Activated CD4-positive, alpha-beta T cell treated with anti-CD3 and anti-CD28 coated beads, Interleukin-10, Interleukin-2, amounts not matched to agents 100 ng/mL and 50 ng/mL, durations not matched to agents 16 hours and 8 hours (primary cell): Measurements from ENCODE around the gene ZBTB20.
A peak's percentile ranks its signal among the peaks of the same experiment; 100 is the strongest.

ENCODE experiments used
- DNase-seq: peaks from one replicate; pipeline ENCODE4 v3.0.0-alpha.2; 2020

The ZBTB20 gene

DNA sequence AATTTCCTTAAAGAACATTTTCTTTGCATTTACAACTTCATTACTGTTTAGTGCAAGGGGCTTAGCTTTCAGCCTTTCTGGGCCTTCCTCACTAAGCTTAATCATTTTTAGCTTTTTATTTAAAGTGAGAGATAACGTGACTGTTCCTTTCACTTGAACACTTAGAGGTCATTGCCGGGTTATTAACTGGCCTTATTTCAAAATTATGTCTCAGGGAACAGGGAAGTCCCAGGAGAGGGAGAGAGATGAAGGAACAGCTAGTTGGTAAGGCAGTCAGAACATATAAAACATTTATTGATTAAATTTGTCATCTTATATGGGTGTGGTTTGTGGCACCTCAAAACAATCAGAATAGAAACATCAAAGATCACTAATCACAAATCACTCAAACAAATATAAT, 584.5 kb downstream of the ZBTB20 start:
- no peak for DNase-seq

DNA sequence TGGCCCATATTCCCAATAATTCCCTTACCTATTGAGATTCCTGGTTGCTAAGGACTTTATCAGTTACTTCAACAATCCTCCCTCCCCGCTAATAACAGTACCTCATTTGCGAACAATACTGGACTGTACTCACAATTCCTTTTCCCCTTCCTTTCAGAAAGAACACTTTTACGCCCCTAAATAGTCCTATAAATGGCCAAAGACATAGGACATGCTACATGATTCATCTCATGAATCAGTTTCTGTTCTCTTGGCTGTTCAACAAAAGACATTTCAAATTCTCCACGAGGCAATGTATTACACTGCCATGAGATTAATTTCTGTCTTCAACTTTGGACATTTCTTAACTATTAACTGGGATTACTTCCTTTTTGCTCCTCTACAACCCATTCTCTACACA, 588.8 kb downstream of the ZBTB20 start:
- DNase-seq, result no peak

DNA sequence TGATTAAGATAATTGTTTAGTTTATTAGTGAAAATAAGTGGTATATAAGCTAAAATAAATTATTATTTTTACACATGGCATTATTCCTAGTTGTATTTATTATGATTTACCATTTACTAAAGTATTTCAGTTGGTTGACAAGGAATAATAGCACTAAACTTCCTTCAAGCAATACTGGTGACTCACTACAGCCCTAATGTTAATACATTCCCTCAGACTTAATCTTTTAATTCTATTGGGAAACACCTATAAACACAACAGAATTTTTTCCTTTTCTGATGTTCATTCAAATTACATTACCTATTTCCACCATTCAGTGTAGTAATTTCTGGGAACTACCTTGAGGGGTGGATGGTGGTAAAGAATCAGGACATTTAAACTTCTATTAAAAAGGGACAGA, 589.3 kb downstream of the ZBTB20 start:
- DNase-seq, result no peak

DNA sequence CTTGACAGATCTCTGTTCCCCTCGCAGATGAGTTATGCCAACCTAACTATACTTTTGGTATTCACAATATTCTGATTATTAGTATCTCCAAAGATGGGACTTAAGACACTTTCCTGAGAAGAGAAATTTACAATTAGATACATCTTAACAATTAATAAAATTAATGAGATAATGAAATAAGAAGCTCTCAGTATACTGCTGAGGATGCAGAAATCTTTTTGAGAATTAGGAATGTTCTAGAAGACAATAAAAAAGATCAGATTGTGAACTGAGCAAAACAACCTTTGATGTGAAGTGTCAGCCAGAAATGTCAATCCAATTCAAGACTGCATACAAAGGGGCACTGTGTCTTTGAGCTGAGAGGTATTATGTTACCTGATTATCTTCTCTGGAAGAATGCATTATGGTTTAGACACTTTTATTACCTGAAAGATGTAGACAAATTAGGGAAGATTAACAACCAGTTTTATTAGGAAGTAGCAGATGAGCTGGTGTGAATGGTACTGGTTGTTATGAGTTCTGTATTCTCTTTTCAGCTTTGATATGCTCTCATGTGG, 590.4 kb downstream of the ZBTB20 start:
- no peak for DNase-seq

- DNase-seq, result no peak
Observed at GRCh38 chr3:114554731-114555130, 592.4 kb downstream of the ZBTB20 start.

DNA sequence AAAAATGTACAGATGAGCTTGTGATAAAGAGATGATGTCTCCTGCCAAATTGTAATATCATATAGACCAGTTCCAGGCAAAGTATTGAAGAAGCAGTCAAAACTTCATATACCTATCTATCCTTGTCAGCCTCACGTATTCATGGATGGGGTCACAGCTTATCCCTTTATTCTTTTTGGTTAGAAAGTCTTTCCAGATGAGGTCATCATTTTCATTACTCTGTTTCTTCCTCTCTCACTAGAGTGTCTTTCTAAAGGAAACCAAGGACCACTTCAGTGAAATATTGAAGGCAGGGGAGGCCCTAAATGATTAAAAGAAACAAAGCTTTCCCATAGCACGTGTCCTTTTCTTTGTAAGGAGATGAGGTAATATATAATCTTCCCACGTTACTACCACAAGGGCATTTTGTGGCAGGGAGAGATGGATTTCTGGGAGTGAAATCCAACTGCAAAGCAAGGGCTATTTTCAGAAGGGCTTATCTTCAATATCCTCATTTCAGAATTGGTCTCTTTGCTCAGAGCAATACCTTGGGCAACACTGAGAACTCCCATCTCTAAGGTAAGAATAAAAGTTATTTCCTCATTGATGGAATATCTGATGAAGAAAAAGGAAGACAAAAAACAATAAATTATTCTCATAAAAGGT, 593.0 kb downstream of the ZBTB20 start:
- no peak for DNase-seq

DNA sequence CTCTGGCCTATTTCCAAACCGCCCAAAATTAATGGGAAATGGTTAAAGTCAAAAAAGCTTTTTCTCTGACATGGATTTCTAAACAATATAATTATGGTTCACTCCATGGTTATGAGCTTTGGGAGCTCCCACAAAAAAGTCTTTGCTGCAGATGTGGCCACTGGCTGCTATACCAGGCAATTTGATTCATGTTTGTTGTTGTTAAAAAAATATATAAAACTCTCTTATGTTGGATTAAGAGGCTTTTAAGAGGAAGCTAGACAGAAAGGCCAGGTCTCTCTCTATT, 594.6 kb downstream of the ZBTB20 start:
- DNase-seq, result no peak

DNA sequence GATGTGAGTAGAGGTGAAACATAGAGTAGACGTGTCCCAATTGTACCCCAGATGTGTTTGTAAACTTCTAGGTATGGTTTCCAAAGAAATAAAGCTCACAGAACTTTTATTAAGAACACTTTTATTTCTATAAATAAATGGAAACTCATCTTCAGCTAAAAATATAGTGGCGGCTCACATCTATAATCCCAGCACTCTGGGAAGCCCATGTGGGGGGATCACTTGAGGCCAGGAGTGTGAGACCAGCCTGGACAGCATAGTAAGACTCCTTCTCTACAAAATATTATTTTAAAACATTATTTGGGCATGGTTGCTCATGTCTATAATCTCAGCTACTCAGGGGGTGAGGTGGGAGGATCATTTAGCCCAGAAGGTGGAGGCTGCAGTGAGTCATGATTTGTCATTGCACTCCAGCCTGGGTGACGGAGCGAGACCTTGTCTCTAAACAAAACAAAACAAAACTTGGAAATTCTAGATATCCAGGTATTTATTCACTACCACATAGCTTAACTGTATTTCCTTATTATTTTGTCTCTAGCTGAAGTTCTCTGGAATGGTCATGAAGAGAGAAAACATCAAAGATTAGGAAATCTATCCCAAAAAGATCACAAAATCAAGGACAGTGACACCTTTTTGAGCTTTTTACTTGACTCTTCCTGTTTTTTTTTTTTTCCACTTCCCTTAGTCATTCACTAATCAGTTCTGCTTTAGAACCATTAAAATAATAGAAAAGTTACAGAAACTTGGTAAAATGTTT, 595.1 kb downstream of the ZBTB20 start:
- DNase-seq, result no peak

GRCh38 chr3:114550165-114550564, 596.9 kb downstream of the ZBTB20 start:
- no peak for DNase-seq

GRCh38 chr3:114545193-114545592, 601.9 kb downstream of the ZBTB20 start:
- no peak for DNase-seq

- DNase-seq, result no peak
Observed at GRCh38 chr3:114542359-114542758, 604.7 kb downstream of the ZBTB20 start.

DNA sequence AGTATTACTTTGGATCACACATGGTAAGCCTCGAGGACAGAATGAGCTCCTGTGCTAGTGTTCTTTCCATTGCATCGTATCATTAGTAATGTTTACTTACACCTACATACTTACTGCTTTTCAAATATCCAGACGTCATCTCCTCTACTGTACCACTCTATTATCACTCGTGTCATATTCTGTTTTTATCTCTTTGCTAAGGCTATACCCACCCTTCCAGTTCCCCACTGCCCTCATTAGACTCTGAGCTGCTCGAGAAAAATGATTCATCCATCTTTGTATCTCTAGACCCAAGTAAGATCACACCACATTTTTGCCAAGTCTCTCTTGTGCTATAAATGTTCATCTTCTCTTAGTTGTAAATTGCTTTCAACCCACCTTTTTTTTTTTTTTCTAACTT, 607.6 kb downstream of the ZBTB20 start:
- DNase-seq, result no peak

DNA sequence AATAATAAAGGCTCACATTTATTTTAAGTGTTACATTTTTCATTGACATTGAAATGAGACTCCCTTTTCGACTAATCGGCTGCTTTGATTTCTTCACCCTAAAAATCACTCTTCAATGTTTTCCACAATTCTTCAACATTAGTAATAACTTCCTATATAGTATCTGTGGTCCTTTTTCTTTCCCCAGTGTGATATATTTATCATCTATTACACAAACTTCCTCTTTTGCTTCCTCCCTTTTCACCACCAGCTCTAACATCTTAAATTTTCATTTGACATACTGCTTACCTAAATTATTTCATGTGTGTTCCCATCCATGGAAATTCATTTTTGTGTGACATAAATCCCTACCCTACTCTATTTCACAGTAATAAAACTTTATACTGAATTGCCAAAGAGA, 608.9 kb downstream of the ZBTB20 start:
- DNase-seq, result no peak

GRCh38 chr3:114528517-114528916, 618.6 kb downstream of the ZBTB20 start:
- no peak for DNase-seq

GRCh38 chr3:114527036-114527644, 619.9 kb downstream of the ZBTB20 start:
- DNase-seq, result peak; percentile 5

DNA sequence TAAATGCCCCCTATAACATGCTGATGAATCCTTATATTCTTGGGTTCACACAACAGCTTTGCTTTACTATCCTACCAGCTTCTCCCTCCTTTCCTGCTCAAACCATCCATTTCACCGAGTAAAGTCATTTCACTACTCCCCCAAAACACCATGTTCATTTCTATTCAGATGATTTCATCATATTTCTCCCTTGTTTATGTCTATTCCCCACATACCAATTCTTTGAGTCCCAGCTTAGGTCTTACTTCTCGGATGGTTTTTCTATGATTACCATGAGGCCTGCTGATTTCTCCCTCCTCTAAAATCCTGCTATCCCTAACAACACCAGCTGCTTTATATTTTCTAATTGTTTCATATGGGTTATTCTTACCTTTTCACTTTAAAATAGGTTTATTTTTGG, 621.8 kb downstream of the ZBTB20 start:
- DNase-seq, result no peak

GRCh38 chr3:114519415-114519814, 627.7 kb downstream of the ZBTB20 start:
- peak; percentile 10 for DNase-seq

- DNase-seq, result no peak
Observed at GRCh38 chr3:114518206-114518808, 628.8 kb downstream of the ZBTB20 start.

- no peak for DNase-seq
Observed at GRCh38 chr3:114510201-114510600, 636.9 kb downstream of the ZBTB20 start.

GRCh38 chr3:114509756-114510155, 637.3 kb downstream of the ZBTB20 start:
- DNase-seq, result no peak

DNA sequence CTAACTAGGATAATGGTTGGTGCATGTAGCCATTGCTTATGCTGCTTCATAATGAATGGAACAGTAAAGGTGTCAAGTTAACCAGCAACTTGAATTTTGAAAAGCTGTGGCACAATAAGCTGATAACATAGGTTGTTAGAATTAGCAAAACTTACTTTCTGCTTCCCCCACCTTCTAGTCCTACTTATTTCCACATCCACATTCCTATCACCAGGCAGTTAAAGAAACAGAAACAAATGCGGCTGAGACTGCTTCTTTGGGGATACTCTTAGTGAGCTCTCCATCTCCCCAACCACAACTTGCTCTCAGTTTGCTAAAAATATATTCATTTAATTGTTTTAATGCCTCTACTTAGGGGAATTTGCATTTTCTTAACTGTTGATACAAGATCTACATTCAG, 638.1 kb downstream of the ZBTB20 start:
- DNase-seq, result no peak

DNA sequence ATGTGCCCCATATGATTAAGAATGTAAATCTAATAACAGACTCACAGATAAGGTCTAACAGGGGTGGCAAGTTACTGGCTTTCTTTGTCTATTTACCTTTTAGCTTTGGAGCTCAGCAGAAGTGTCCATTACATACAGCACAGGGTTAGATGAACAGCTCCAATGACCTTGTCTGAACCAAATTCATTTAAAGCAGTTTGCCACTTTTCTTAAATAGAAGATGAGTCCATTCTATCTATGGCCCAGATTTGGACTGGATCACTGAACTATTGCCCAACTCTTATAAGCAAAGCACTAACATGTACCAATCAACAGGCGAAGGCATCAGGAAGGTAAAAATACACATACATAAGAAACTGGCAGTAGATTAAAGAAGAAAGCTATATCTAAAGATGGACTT, 638.9 kb downstream of the ZBTB20 start:
- no peak for DNase-seq

DNA sequence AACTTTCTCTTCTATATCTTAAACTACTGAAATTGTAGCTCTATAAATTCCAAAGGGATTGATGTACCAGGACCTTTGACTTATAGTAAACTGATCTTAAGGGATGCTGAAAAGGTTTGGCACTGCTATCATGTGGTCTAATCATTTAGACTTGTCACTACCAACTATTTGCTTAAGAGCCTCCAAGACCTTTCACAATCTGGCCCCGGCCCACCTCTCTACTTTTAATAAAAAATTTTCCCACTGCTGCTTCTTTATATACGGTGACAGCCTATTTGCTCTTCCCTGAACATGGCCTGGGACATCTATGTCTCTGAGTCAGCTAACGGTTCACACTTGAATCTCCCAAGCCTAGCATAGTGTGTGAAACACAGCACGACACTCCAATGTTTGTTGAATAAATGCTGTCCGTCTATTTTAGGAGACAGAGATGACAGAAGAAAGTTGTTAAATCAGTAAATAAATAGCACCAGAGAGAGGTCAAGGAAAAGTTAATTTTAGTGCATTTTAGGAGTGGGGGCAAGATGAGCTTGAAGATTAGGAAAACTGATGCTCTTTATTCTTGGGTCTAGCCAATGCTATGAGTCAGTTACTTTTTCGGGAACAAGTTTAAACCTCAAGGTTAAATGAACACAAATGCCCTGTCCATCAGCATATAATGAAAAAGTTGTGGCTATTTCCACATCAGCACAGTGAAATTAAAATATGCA, 640.3 kb downstream of the ZBTB20 start:
- no peak for DNase-seq
